Caco-2 (cell line): ENCODE measurements around the gene PI4K2A. TPM values are rescaled to one million over a fixed set of nuclear protein-coding genes. Genes with fewer than 3 reads are reported as not detected.

Experiments used
- BruUV-seq: library from RNA; stranded (reverse); fragments of 400-500 nt; replicated peaks from 2 replicates; lab custom pipeline; 2021; lab: Mats Ljungman, UMichigan
- CTCF ChIA-PET: fragments of 300-600 bp; sonication (Branson Sonifier 250); formaldehyde crosslinking; loops from one replicate; lab custom pipeline; 2022; ENCODE audit warnings: antibody characterized with exemption; lab: Charles Lee
- POLR2A ChIA-PET: fragments of 300-600 bp; sonication (Branson Sonifier 250); formaldehyde crosslinking; loops from one replicate; lab custom pipeline; 2022; ENCODE audit warnings: antibody characterized with exemption; lab: Charles Lee
- DNase-seq, 2 experiments: peaks; one replicate each; pipeline versions ENCODE4 v3.0.0 to v3.0.0-alpha.2; 2020 to 2022
- H3K27me3 ChIP-seq: replicated peaks from 2 replicates; pipeline ENCODE4 v1.6.0; 2011; ENCODE audit warnings: low read length; ENCODE audit not compliant: control insufficient read depth, insufficient read depth
- H3K36me3 ChIP-seq: 2 replicates; pipeline ENCODE4 v1.5.1; 2011; ENCODE audit warnings: low read length; ENCODE audit not compliant: control insufficient read depth, insufficient read depth
- H3K4me1 ChIP-seq: fragments of 250-450 bp; sonication (Bioruptor Pico); 2 replicates; pipeline ENCODE4 v1.5.1; 2020; ENCODE audit warnings: mild to moderate bottlenecking
- H3K4me3 ChIP-seq: 2 replicates; pipeline ENCODE4 v1.5.1; 2011; ENCODE audit warnings: low read depth, mild to moderate bottlenecking, control low read depth, low read length
- H3K9me3 ChIP-seq: fragments of 250-450 bp; sonication (Bioruptor Pico); 2 replicates; pipeline ENCODE4 v1.5.1; 2020; ENCODE audit warnings: mild to moderate bottlenecking, moderate library complexity
- H3K27ac Mint-ChIP-seq: one replicate; pipeline ENCODE4 v1.8.0; 2022; ENCODE audit warnings: mixed read lengths; ENCODE audit not compliant: unreplicated experiment
- H3K27me3 Mint-ChIP-seq: one replicate; pipeline ENCODE4 v1.8.0; 2022; ENCODE audit warnings: mixed read lengths; ENCODE audit not compliant: insufficient read depth, unreplicated experiment
- H3K36me3 Mint-ChIP-seq: one replicate; pipeline ENCODE4 v1.8.0; 2022; ENCODE audit warnings: mild to moderate bottlenecking, mixed read lengths; ENCODE audit not compliant: insufficient read depth, unreplicated experiment
- H3K4me1 Mint-ChIP-seq: one replicate; pipeline ENCODE4 v1.8.0; 2022; ENCODE audit warnings: low read depth, mixed read lengths; ENCODE audit not compliant: unreplicated experiment
- H3K4me3 Mint-ChIP-seq: one replicate; pipeline ENCODE4 v1.8.0; 2022; ENCODE audit warnings: mild to moderate bottlenecking, moderate library complexity, mixed read lengths; ENCODE audit not compliant: unreplicated experiment
- H3K9me3 Mint-ChIP-seq: one replicate; pipeline ENCODE4 v1.8.0; 2022; ENCODE audit warnings: mixed read lengths; ENCODE audit not compliant: unreplicated experiment
- intact Hi-C: fragments of 100-400 bp; cut with micrococcal nuclease; formaldehyde crosslinking; loops from one replicate; pipeline ENCODE4 v1.10.0; 2022; ENCODE audit not compliant: unreplicated experiment
- total RNA-seq: library from RNA; stranded (reverse); gene quantifications from 2 replicates; pipeline ENCODE4 v1.2.3, GENCODE V29; 2022
- TF ChIP-seq, protein P1 (sequence below), 2 experiments: fragments of 200-600 bp in 1 of 2; IDR thresholded peaks; 1 replicate in 1 of 2; 2 replicates in 1 of 2; pipeline versions ENCODE4 v1.5.1 to v1.8.0; 2011 to 2022; ENCODE audit warnings: antibody characterized with exemption in 1 of 2, control low read depth in 1 of 2, inconsistent platforms in 1 of 2, low read depth in 1 of 2, low read length in 1 of 2, mild to moderate bottlenecking in 1 of 2, moderate library complexity in 1 of 2; ENCODE audit not compliant: insufficient read depth in 1 of 2, severe bottlenecking in 1 of 2, unreplicated experiment in 1 of 2

Gene PI4K2A
- total RNA-seq, 1 experiment from 2014 or later, result 27.3 TPM

DNA sequence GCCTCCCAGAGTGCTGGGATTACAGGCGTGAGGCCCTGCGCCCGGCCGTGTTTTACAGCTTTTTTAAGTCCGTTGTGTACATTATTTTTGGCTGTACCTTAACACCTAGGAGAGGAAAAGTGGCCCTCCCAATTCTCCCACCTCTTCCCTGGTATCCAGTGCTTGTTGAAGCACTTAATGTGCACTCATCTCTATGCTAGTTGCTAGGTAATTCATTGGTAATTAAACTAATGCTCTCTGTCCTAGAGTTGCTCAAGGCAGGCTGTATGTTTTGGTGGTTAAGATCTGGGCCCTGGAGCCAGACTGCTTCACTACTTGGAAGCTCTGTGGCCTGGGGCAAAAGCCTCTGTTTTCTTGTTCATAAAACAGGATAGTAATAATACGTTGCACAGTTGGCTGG is 27.0 kb downstream of the PI4K2A start:
- DNase-seq, result no peak
- Mint-ChIP-seq H3K4me1 (peaks cover 18% of the 10 kb centered on the region), H3K27ac (no peak overlapping the region), H3K4me3 (no peak overlapping the region), H3K36me3 (peaks cover 75% of the 10 kb centered on the region), H3K9me3 (no peaks in the 10 kb centered on the region), H3K27me3 (no peaks in the 10 kb centered on the region)
- Histone ChIP-seq H3K27me3 (no peaks in the 10 kb centered on the region), H3K36me3 (no peaks in the 10 kb centered on the region; the same call in 1 of the 2 replicates), H3K4me3 (no peak overlapping the region), H3K4me1 (peaks cover 44% of the 10 kb centered on the region), H3K9me3 (no peaks in the 10 kb centered on the region)
- no TSS peak for BruUV-seq
- TF ChIP-seq, protein P1, sequence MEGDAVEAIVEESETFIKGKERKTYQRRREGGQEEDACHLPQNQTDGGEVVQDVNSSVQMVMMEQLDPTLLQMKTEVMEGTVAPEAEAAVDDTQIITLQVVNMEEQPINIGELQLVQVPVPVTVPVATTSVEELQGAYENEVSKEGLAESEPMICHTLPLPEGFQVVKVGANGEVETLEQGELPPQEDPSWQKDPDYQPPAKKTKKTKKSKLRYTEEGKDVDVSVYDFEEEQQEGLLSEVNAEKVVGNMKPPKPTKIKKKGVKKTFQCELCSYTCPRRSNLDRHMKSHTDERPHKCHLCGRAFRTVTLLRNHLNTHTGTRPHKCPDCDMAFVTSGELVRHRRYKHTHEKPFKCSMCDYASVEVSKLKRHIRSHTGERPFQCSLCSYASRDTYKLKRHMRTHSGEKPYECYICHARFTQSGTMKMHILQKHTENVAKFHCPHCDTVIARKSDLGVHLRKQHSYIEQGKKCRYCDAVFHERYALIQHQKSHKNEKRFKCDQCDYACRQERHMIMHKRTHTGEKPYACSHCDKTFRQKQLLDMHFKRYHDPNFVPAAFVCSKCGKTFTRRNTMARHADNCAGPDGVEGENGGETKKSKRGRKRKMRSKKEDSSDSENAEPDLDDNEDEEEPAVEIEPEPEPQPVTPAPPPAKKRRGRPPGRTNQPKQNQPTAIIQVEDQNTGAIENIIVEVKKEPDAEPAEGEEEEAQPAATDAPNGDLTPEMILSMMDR (IDR thresholded peaks at IDR 0.05; ENCODE audit: insufficient read depth in 1 of 2, low read depth in 1 of 2, low read length in 1 of 2, severe bottlenecking in 1 of 2, unreplicated experiment in 1 of 2), result no peak
- POLR2A ChIA-PET, result no interaction called here
- intact Hi-C loops, result no loop called here
- CTCF ChIA-PET, result interaction anchor here (0.7 kb wide), 1 partner anchor 35 kb away, joined by 4 read pairs; no protein-coding TSS in a partner anchor

DNA sequence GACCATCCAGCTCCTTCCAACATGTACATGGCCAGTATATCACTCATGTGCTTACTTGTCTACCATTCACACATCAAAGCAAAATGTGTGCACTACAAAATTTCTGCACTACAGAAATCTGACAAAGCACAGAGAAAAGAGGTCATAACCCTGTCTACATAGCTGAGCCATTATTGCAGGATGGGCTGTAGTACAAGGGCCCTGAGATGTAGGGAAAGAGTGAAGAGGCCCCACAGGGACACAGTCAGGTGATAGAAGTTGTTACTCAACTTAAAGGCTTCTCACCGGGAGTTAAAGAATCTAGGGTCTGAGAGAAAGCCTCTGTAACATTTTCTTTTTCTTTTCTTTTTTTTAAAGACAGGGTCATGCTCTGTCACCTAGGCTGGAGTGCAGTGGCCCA is 29.1 kb downstream of the PI4K2A start:
- H3K27me3 ChIP-seq, result no peaks in the 10 kb centered on the region
- intact Hi-C loops, result no loop called here
- no peaks in the 10 kb centered on the region for H3K9me3 Mint-ChIP-seq
- H3K27ac Mint-ChIP-seq, result no peak overlapping the region
- no peak overlapping the region for H3K4me3 ChIP-seq
- no TSS peak for BruUV-seq
- no peak for DNase-seq
- H3K36me3 Mint-ChIP-seq, result peaks cover 74% of the 10 kb centered on the region
- H3K27me3 Mint-ChIP-seq, result no peaks in the 10 kb centered on the region
- ChIA-PET POLR2A (interaction anchor here (1.2 kb wide), 1 partner anchor 18 kb away, joined by 3 read pairs; the partner anchor contains the start of gene AVPI1), CTCF (interaction anchor here (0.9 to 1.2 kb wide), 2 partner anchors 29 to 40 kb away, joined by 3 to 4 read pairs; partner anchors contain the start of gene PI4K2A)
- TF ChIP-seq, protein P1 (IDR thresholded peaks at IDR 0.05; ENCODE audit: insufficient read depth in 1 of 2, low read depth in 1 of 2, low read length in 1 of 2, severe bottlenecking in 1 of 2, unreplicated experiment in 1 of 2), result no peak
- no peaks in the 10 kb centered on the region; the same call in 1 of the 2 replicates for H3K36me3 ChIP-seq
- no peak overlapping the region for H3K4me3 Mint-ChIP-seq
- peaks cover 5% of the 10 kb centered on the region for H3K4me1 Mint-ChIP-seq
- peaks cover 26% of the 10 kb centered on the region for H3K4me1 ChIP-seq
- no peaks in the 10 kb centered on the region for H3K9me3 ChIP-seq

DNA sequence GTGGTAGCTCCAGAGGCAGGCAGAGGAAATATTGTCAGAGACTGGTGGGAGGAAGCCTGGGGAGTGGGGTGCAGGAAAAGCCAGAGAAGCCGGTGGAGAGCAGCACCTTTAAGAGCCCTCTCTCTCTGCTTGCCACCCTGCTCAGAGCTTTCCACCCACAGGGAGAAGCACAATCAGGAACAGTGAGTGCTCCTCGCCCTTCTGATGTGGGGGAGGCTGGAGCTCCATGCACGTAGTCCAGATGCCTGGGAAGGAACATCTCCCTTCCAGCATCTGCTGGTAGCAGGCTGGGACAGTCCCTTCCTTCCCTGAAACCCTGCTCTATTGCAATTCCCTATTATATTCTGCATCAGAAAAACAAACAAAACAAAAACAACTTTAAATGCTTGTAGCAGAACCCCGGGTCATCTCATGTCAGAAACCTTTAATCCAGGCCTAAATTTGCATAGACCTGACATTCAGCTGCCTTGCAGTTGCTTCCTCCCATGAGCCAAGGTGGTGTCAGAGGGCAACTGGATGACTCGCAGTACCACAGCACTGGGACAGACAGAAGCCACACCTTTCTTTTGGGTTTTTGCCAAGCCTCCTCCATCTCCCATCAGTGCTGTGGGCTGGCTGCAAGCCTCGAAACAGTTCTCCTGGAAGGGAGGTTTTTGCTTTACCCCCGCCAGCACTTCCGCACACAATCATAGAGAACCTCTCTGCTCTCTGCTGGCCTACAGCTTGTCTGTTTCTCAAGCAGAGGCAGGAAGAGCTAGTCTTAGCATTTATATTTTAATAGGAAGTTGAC is 33.5 kb downstream of the PI4K2A start:
- ChIA-PET POLR2A (interaction anchor here (1.0 kb wide), 1 partner anchor 13 kb away, joined by 4 read pairs; the partner anchor contains the start of gene AVPI1), CTCF (interaction anchor here (0.6 kb wide), 1 partner anchor 59 kb away, joined by 5 read pairs; no protein-coding TSS in a partner anchor)
- H3K4me3 Mint-ChIP-seq, result no peak overlapping the region
- H3K4me3 ChIP-seq, result no peak overlapping the region
- TF ChIP-seq, protein P1 (IDR thresholded peaks at IDR 0.05; ENCODE audit: insufficient read depth in 1 of 2, low read depth in 1 of 2, low read length in 1 of 2, severe bottlenecking in 1 of 2, unreplicated experiment in 1 of 2), result no peak
- H3K4me1 Mint-ChIP-seq, result no peaks in the 10 kb centered on the region
- no peaks in the 10 kb centered on the region for H3K9me3 ChIP-seq
- peaks cover 72% of the 10 kb centered on the region for H3K36me3 Mint-ChIP-seq
- peaks cover 4% of the 10 kb centered on the region; the same call in 1 of the 2 replicates for H3K4me1 ChIP-seq
- DNase-seq, result no peak
- no peak overlapping the region for H3K27ac Mint-ChIP-seq
- BruUV-seq, result no TSS peak
- H3K27me3 ChIP-seq, result no peaks in the 10 kb centered on the region
- intact Hi-C loops, result no loop called here
- no peaks in the 10 kb centered on the region for H3K27me3 Mint-ChIP-seq
- peaks cover 4% of the 10 kb centered on the region for H3K36me3 ChIP-seq
- H3K9me3 Mint-ChIP-seq, result no peaks in the 10 kb centered on the region
